Stimulated activated CD8-positive, alpha-beta memory T cell treated with anti-CD3 and anti-CD28 coated beads, Interleukin-7, amount 100 ng/mL, for 48 hours (primary cell): ENCODE measurements around the gene CTNNBIP1.

Experiments used
- DNase-seq, 2 donors: peaks; one replicate each; pipeline ENCODE4 v3.0.0-alpha.2; 2020; ENCODE audit warnings: low read depth in 1 of 2; ENCODE audit errors: extremely low read depth in 1 of 2

The CTNNBIP1 gene

GRCh38 chr1:9838946-9839345 is 71.1 kb downstream of the CTNNBIP1 start:
- no peak for DNase-seq

- no peak for DNase-seq
Measured at GRCh38 chr1:9836632-9836960, 73.5 kb downstream of the CTNNBIP1 start.

- no peak for DNase-seq
Measured at GRCh38 chr1:9835758-9836631, 74.1 kb downstream of the CTNNBIP1 start.

GRCh38 chr1:9835404-9835757 is 74.7 kb downstream of the CTNNBIP1 start:
- no peak for DNase-seq

GRCh38 chr1:9833632-9834031 is 76.4 kb downstream of the CTNNBIP1 start:
- no peak for DNase-seq

- DNase-seq = no peak
Measured at GRCh38 chr1:9827558-9828185, 82.4 kb downstream of the CTNNBIP1 start.

GRCh38 chr1:9826616-9827015 is 83.5 kb downstream of the CTNNBIP1 start:
- DNase-seq = no peak

- DNase-seq = no peak
Measured at GRCh38 chr1:9826087-9826486, 84.0 kb downstream of the CTNNBIP1 start.

- DNase-seq = no peak
Measured at GRCh38 chr1:9825093-9826074, 84.7 kb downstream of the CTNNBIP1 start.

GRCh38 chr1:9824702-9825089 is 85.4 kb downstream of the CTNNBIP1 start:
- no peak for DNase-seq

- peak; percentile 76 to 81 for DNase-seq
Measured at GRCh38 chr1:9823943-9824701, 85.9 kb downstream of the CTNNBIP1 start, which contains the start of gene CLSTN1. Gene CLSTN1, minus strand, starts transcription at chr1:9823965. Its CDS starts 232 bp downstream, at chr1:9823733.

GRCh38 chr1:9823693-9823942 is 86.5 kb downstream of the CTNNBIP1 start:
- DNase-seq = no peak

GRCh38 chr1:9822897-9823692 is 87.0 kb downstream of the CTNNBIP1 start:
- DNase-seq = no peak

GRCh38 chr1:9822490-9822889 is 87.6 kb downstream of the CTNNBIP1 start:
- DNase-seq = no peak

- DNase-seq = no peak
Measured at GRCh38 chr1:9821710-9822109, 88.4 kb downstream of the CTNNBIP1 start.

- DNase-seq = no peak
Measured at GRCh38 chr1:9820521-9820920, 89.5 kb downstream of the CTNNBIP1 start.

- DNase-seq = no peak
Measured at GRCh38 chr1:9817734-9818133, 92.3 kb downstream of the CTNNBIP1 start.

GRCh38 chr1:9816199-9816598 is 93.9 kb downstream of the CTNNBIP1 start:
- DNase-seq = no peak

GRCh38 chr1:9815150-9815549 is 94.9 kb downstream of the CTNNBIP1 start:
- no peak for DNase-seq

- DNase-seq = no peak
Measured at GRCh38 chr1:9814619-9815018, 95.5 kb downstream of the CTNNBIP1 start.
